ENCODE results near the gene CNIH3.
"Not testable (repeated sequence)": the region's sequence is repeated elsewhere in the genome, so short reads cannot be mapped to it uniquely, and the experiment has no call there.

The CNIH3 gene

GRCh38 chr1:224684979-224685425, 68.9 kb downstream of the CNIH3 start:
- DNase-seq (ENCODE audit: low read depth in 3 of 3, low spot score in 1 of 3): no peak

- DNase-seq (ENCODE audit: low read depth in 3 of 3, low spot score in 1 of 3): not testable (repeated sequence)
Measured at GRCh38 chr1:224686140-224686539, 70.0 kb downstream of the CNIH3 start.

GRCh38 chr1:224687465-224687864, 71.3 kb downstream of the CNIH3 start:
- no peak for DNase-seq (ENCODE audit: low read depth in 3 of 3, low spot score in 1 of 3)

- no peak for DNase-seq (ENCODE audit: low read depth in 3 of 3, low spot score in 1 of 3)
Measured at GRCh38 chr1:224689374-224689773, 73.3 kb downstream of the CNIH3 start.

- no peak for DNase-seq (ENCODE audit: low read depth in 3 of 3, low spot score in 1 of 3)
Measured at GRCh38 chr1:224690576-224690975, 74.5 kb downstream of the CNIH3 start.

- DNase-seq (ENCODE audit: low read depth in 3 of 3, low spot score in 1 of 3): no peak
Measured at GRCh38 chr1:224691148-224691925, 75.2 kb downstream of the CNIH3 start.

- DNase-seq (ENCODE audit: low read depth in 3 of 3, low spot score in 1 of 3): no peak
Measured at GRCh38 chr1:224694969-224695368, 78.9 kb downstream of the CNIH3 start.

- DNase-seq (ENCODE audit: low read depth in 3 of 3, low spot score in 1 of 3): no peak
Measured at GRCh38 chr1:224696021-224696420, 79.9 kb downstream of the CNIH3 start.

- no peak for DNase-seq (ENCODE audit: low read depth in 3 of 3, low spot score in 1 of 3)
Measured at GRCh38 chr1:224696891-224697765, 81.0 kb downstream of the CNIH3 start.

GRCh38 chr1:224698015-224698451, 81.9 kb downstream of the CNIH3 start:
- no peak for DNase-seq (ENCODE audit: low read depth in 3 of 3, low spot score in 1 of 3)

GRCh38 chr1:224700918-224701531, 84.9 kb downstream of the CNIH3 start:
- DNase-seq (ENCODE audit: low read depth in 3 of 3, low spot score in 1 of 3): no peak

- DNase-seq (ENCODE audit: low read depth in 3 of 3, low spot score in 1 of 3): no peak
Measured at GRCh38 chr1:224703702-224704101, 87.6 kb downstream of the CNIH3 start.

GRCh38 chr1:224704107-224704735, 88.1 kb downstream of the CNIH3 start:
- no peak for DNase-seq (ENCODE audit: low read depth in 3 of 3, low spot score in 1 of 3)

GRCh38 chr1:224705578-224705977, 89.5 kb downstream of the CNIH3 start:
- no peak for DNase-seq (ENCODE audit: low read depth in 3 of 3, low spot score in 1 of 3)

- DNase-seq (ENCODE audit: low read depth in 3 of 3, low spot score in 1 of 3): no peak
Measured at GRCh38 chr1:224707843-224708725, 92.0 kb downstream of the CNIH3 start.

- no peak for DNase-seq (ENCODE audit: low read depth in 3 of 3, low spot score in 1 of 3)
Measured at GRCh38 chr1:224710196-224710595, 94.1 kb downstream of the CNIH3 start.

GRCh38 chr1:224711231-224711756, 95.2 kb downstream of the CNIH3 start:
- not testable (repeated sequence) for DNase-seq (ENCODE audit: low read depth in 3 of 3, low spot score in 1 of 3)

GRCh38 chr1:224711876-224712275, 95.8 kb downstream of the CNIH3 start:
- DNase-seq (ENCODE audit: low read depth in 3 of 3, low spot score in 1 of 3): no peak

GRCh38 chr1:224713228-224713627, 97.1 kb downstream of the CNIH3 start:
- no peak for DNase-seq (ENCODE audit: low read depth in 3 of 3, low spot score in 1 of 3)

- no peak for DNase-seq (ENCODE audit: low read depth in 3 of 3, low spot score in 1 of 3)
Measured at GRCh38 chr1:224714553-224714952, 98.4 kb downstream of the CNIH3 start.
